Activated CD4-positive, alpha-beta T cell treated with anti-CD3 and anti-CD28 coated beads for 4 hours (primary cell): ENCODE data around the gene RANBP1.
"Not testable (repeated sequence)": the region's sequence is repeated elsewhere in the genome, so short reads cannot be mapped to it uniquely, and the experiment has no call there.

Experiments used
- DNase-seq, 2 donors: peaks; one replicate each; pipeline ENCODE4 v3.0.0-alpha.2; 2020

Gene RANBP1

DNA sequence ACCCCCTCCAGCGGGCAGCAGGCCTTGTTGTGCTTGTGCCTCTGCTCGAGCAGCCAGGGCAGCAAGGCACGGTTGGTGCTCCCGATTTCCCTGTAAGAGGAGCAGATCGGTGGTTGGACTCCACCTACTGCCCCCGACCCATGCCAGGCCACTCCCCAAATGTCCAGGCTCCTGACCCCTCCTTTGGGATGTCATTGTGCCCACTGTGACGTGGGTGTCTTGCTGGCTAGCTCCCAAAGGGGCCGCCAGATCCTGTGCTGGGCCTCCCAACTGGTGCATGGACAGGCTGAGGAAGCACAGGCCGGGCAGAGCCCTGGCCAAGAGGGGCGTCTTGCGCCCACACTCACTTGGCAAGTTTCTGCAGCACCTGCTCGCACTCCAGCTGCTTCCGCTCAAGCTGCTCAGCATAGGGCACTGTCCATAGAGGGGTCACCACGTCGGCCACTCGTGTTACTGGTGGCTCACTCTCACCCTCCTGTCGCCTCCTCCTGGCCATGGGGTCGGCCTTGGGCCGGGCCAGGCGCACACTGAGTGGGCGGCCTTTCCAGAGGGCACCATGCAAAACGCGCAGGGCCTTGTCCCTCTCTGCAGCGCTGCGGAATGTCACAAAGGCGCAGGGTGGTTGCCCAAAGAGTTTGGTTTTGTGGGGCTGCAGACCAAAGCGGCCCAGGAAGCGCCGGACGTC lies at the start of gene RANBP1:
RANBP1 (plus strand) TSS at position 414 of the 685 bp plus-strand sequence; CDS start at position 495, 81 bp downstream.
- no peak for DNase-seq

DNA sequence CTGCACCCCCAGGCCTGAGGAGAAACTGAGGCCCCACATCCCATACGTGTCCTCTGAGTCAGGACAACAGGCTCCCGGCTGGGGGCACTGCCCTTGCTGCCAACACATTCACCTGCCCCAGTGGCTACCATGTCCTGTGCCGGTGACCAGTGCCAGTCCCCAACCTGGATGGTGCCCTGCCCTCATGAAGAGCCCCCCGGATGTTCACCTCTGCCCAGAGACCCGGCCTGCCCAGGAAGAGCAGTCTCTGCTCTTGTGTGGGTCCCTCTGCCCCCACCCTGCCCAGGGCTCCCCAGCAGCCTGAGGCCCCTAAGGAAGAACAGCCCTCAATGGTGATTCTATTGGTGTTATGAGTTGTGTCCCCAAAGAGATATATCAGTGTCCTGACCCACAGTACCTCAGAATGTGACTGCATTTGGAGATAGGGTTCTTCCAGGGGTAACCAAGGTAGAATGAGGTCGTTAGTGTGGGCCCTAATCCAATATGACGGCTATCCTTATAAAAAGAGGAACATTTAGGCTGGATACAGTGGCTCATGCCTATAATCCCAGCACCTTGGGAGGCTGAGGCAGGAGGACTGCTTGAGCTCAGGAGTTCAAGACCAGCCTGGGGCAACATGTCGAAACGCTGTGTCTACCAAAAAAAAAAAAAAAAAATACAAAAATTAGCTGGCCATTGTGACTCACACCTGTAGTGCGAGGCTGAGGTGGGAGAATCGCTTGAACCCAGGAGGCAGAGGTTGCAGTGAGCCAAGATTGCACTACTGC lies 49.1 kb upstream of the RANBP1 start:
- DNase-seq = no peak

DNA sequence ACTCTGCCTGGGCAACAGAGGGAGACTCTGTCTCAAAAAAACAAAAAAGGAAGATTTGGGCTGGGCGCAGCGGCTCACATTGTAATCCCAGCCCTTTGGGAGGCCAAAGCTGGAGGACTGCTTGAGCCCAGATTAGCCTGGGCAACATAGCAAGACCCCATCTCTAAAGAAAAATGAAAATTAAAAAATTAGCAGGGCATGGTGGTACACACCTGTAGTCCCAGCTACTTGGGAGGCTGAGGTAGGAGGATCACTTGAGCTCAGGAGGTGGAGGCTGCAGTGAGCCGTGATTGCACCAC lies 48.6 kb upstream of the RANBP1 start:
- DNase-seq = not testable (repeated sequence)

DNA sequence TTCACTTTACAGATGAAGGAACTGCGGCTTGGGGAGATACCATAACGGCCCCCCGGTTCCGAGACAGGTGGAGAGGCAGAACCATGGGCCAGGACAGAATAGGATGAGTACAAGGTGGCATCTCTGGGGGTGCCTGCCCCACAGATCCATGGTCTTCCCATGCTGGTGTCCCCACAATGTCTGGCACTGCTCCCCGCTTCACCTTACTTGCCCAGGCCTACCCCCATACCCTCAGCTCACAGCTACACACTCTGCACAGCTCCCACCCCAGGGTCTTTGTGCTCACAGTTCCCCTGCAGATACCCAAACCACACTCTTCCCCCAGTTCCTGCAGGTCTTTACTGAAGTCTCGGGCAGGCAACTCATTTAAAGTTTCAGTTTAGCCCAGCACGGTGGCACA lies 47.3 kb upstream of the RANBP1 start:
- DNase-seq = no peak

DNA sequence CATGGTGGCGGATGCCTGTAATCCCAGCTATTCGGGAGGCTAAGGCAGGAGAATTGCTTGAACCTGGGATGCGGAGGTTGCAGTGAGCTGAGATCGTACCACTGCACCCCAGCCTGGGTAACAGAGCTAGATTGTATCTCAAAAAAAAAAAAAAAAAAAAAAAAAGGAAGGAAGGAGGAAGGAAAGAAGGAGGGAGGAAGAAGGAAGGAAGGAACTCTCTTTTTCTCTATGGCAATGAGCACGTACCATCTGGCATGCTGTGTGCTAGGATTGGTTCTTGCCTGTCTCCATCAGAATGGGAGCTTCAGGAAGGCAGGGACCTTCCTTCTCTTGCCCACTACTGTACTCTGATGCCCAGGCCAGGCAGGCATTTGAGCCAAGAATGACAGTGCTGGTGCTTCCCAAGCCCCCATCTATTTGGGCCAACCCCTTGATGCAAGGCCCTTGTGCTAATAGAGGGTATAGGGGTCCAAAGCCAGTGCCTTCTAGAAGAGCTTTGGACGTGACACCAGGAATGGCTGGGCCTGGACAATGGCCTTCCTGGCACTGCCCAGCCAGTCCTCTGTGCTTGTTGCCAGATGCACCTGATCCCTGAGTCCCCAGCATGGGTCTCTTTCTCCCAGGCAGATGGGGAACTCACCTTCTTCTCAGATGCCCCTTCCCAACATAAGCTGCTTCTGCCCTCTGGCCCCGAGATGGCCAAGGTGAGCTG lies 46.4 kb upstream of the RANBP1 start:
- DNase-seq = no peak

DNA sequence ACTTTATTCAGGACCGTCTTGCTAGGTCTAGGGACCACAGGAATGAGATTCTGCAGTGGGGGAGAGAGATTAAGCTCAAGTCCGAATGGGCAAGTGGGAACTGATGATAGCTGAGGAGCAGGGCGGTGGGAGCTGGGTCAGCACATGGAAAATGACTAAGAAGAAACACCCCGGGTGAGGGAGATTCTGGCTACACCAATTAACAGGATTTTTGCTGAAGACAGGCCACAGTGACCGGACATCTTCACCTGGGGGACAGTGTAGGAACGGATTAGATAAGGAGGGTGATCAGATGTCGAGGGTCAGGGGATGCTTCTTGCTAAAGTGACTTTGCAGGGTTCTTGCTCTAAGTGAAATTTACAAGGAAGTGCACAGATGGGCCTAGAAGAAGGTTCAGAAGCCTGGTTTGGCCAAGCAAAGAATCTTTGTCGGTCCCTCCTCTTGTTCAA lies 44.4 kb upstream of the RANBP1 start:
- DNase-seq = no peak

DNA sequence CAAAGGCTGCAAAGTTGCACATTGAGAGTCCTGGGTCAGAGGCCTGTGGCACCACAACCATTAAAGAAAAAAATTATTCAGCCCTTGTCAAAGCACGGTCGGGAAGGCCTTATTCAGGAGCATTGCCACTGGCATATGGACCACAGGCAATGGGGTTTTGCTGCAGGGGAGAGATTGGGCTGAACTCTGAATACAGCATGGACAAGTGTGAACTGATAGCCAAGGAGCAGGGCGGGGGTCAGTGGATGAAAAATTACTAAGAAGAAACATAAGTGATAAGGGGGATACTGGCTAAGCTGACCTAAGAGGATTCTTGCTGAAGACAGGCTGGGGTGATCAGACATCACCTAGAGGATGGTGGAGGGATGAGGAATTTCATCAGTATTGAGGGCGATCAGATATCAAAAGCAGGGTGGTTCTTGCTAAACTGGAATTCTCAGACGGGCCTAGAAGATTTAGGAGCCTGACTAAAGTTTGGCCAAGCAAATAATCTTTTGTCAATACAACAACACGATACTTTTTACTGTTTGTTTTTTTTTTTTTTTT lies 39.2 kb upstream of the RANBP1 start:
- no peak for DNase-seq

DNA sequence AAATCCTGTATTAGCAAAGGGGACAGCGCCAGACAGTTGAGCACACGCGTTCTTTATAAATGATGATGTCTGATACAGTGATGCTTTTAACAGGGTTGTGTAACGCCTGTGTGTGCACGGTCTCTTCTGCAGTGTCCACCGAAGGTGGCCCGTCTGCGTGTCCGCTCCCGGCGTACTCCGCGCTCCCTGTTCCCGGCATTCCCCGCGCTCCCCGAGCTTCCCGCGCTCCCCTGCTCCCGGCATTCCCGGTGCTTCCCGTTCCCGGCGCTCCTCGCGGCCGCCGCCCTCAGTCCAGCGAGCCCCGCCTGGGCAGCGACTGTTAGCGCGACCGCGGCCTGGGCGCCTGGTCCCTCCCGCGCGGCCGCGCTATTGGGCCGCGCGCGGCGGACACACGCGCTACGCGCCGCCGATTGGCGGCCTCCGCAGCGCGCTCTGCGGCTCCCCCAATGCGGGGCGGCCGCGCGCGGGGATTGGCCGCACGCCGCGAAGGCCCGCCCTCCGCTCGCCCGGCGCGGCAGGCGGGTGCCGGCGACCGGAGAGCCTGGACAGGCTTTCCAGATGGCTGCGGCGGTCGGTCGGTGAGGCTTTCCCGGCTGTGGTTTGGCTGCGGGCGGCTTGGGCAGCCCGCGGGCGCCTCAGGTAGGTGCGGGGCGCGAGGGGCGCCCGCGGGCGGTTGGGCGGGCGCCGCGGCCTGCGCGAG lies 36.0 kb upstream of the RANBP1 start, which contains the start of gene DGCR8:
DGCR8 (plus strand) TSS at position 497 of the 700 bp plus-strand sequence. CDS start 5,723 bp downstream, outside the sequence.
- peak; percentile 61 to 65 for DNase-seq

DNA sequence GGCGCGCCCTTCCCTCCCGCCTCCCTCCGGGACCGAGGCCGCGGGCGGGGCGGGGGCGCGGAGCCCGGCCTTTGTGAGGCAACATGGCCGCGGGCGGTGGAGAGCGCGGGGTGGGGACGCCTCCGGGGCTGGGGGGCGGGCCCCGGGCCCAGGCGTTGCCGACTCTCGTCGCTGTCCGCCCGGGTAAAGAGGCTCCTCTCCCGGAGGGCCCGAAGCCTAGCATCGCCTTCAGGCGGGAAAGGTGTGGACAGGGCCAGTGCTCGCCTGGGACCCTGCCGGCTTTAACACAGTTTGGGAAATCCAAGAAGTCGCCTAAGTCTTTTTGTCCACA lies 35.5 kb upstream of the RANBP1 start:
- DNase-seq = peak; percentile 67 to 76

DNA sequence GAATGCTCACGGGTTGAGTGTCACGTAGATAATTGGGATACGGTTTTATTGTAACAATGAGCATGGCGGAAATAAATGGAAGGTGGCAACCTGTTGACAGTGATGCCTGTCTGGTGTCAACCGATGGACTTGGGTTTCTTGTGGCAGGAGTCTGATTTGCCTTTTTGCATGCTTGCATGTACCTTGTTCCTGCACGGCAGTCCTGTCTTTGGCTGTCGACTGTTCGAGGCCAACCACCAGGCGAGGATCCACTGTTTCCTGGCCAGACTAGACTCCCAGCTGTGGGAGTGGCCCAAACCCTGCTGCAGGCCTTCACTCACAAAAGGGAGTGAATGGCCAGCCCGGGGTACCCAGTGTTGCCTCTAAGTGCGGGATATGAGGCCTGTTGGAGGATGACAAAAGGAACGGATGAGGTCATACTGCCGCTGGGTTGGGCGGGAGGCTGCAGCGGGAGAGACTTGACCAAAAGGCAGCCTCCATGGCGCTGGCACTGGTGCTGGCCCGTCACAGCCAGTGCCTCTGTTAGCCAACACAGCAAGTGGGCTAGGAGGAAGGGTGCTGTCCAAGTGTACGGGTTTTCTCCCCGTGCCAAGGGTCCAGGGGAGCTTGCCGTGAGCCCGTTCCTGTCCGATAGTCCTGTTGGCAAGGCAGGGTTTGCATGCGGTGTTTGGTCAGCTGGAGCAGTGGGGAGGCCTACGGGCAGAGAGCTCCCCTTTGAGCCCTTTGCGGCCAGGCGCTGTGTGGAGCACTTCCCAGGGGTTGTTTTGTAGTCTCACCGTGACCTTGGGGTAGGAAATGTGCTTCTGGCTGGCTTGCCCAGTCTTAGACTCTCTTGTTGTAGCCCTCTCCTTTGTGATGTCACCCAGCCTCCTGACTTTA lies 34.9 kb upstream of the RANBP1 start:
- no peak for DNase-seq

DNA sequence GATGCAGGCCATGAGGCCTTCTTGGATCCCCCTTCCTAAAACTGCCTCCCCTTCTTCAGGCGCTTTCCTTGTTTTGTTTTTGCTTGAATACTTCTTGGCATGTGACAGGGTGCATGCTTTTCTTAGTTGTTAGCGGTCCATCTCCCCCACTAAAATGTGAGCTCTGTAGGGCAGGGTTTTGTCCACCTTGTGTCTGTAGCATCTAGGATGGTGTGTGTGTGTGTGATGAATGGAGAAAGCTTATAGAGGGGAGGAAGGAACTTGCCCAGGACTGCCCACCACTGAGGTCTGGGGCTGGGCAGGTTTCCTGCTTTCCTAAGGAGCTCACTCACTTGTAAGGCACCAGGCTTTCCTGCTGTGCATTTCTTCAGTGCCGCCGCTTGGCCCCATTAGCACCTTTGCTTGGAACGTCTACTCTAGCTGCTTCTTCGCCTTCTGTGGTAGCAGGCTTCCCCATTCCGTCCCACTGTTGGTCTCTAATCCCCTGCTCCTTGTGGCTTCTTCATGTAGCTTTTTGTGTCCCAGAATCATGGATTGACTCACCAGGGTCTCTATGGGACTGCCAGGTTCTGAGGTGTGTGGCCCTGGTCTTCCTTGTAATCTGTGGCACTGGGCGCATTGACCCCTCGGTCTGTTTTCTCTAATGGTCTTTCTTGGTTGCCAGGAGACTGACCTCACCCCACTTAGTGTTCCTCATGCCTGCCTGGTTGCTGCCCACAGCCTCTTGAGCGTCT lies 32.6 kb upstream of the RANBP1 start:
- DNase-seq = no peak

DNA sequence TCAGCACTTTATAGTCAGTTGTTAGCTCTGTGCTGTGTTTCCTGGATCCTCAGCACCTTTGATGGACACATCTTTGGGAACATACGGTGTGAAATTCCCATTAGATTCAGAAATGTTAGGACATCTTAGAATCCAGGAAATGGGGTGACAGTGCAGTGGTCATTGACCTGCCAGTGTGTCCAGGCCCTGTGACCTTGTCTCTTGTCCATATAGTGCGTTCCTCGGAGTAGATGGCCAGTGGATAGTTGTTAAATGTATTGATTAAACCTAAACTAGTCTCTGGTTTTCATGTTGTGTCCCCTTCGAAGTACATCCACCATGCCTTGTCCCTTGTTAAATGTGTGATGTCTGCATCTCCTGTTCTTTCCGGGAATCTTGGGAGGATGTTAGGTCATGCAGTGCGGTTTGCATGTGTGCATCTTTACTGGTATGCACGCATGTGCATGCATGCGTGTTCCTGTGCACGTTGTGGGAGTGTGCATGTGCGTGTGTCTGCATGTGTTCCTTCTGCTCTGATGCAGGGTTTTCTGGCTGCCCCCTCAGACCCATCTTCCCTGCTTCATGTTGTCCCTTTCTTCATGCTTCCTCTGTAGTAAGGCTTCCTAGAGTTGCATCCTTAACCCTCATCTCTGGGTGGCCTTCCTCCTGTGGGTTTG lies 31.9 kb upstream of the RANBP1 start:
- DNase-seq = no peak

DNA sequence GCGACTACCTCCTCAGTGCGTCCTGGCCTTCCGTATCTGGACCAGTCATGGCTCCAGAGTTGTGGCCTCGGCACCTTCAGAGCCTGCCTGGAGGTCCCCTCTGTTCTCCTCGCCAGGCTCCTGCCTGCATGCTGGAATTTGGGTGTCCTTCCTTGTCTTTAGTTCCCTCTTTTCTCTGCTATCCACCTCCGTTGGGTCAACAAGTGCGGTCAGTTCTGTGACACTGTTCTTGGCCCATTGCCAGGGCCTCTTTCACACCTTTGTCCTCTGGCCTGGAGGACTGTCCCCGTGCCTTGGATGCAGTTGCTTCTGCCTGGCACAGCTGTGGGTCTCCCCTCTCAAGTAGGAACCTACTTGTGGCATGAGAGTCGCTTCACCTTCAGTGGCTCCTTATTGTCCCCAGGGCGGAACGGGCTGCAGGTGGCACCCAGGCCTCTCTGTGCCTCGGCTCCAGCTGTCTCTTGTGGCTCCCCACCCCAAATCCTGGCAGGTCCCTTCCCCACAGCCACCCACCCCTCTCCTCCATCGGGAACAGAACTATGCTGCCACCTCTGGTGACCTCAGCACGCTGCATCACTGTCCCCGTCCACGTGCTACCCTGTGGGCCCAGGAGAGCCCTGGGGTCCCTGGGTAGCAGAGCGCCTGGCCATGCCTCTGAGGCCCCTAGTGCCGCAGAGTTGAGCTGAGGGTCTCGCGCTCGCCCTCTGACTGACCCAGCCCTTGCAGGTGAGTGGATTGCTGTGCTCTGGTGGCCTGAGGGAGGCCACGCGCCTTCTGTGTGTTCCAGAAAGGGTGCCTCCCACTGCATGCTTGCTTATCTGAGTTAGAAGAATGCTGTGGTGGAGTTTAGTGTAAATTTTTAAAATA lies 31.1 kb upstream of the RANBP1 start:
- DNase-seq = no peak

DNA sequence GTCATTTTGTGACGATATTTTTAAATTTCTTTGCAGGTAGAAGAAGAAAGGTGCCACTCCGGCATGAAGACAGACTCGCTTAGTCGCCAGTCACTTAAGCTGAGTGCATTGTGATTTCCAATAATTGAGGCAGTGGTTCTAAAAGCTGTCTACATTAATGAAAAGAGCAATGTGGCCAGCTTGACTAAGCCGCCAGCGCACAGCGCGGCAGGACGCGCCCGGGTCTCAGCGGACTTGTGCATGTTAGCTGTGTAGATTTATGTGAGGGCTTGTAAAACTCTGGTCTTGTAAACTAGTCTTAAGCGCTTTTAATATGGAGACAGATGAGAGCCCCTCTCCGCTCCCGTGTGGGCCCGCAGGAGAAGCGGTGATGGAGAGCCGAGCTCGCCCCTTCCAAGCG lies 30.3 kb upstream of the RANBP1 start:
- no peak for DNase-seq

DNA sequence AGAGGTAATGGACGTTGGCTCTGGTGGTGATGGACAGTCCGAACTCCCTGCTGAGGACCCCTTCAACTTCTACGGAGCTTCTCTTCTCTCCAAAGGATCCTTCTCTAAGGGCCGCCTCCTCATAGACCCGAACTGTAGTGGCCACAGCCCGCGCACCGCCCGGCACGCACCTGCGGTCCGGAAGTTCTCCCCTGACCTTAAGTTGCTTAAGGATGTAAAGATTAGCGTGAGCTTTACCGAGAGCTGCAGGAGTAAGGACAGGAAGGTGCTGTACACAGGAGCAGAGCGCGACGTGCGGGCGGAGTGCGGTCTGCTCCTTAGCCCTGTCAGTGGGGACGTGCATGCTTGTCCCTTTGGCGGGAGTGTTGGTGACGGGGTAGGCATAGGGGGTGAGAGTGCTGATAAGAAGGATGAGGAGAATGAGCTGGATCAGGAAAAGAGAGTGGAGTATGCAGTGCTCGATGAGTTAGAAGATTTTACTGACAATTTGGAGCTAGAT lies 29.8 kb upstream of the RANBP1 start:
- no peak for DNase-seq

DNA sequence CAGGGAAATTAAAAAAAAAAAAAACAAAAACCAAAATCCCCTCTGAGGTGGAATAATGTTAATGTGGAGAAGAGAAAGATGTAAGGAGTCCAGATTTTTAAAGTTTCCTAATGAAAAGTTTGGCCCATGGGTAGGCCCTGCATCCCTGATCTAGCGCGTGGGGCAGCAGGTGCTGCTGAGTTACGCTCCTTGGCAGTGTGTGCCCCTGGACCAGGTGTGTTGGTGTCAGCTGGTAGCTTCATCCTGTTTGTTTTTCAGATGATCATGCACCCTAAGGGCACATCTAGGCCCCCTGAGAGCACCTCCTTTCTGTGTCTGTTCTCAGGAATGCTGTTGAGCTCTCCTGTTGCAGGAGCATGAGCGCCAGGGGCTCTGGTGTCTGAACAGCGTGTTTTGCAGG lies 29.1 kb upstream of the RANBP1 start:
- no peak for DNase-seq

DNA sequence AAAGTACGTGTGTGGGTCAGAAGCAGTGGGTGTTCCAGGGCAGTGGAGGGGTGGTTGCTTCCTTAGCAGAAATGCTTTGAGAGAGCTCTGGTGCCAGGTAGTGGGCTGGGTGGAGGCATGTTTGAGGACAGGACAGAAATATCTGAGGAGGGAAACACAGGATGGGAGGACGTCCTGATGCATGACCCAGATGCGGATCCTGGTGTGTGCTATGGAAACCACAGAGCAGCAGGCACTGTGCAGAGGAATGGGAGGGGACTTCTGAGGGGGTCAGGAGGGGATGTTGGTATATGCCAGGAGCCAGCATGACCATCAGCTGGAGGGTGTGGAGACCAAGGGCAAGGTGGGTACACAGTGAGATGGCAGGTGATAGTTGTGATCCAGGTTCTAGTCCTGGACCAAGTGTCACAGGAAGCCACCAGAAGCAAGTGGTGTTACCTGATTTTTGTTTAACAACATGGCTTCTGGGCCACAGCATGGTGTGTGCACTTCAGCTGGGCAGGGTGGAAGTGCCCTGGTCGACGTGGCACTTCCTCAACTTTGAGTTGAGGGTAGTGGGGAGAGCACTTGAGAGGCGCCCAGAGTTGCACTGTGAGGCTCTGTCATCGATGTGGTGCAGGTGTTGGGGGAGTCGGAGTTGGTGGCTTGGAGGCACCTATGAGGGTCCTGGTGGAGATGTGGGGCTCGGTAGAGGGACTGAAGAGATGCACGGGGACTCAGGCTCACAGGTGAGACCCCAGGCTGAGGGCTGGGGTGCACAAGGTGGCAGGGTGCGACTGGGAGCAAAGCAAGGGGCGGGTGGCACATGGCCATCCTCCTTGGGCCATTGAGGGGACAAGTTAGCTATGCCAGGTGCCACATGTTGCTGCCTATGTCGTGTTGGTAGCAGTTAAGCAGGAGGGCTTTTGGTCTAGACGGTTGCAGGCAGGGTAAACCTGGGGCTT lies 28.3 kb upstream of the RANBP1 start:
- no peak for DNase-seq

DNA sequence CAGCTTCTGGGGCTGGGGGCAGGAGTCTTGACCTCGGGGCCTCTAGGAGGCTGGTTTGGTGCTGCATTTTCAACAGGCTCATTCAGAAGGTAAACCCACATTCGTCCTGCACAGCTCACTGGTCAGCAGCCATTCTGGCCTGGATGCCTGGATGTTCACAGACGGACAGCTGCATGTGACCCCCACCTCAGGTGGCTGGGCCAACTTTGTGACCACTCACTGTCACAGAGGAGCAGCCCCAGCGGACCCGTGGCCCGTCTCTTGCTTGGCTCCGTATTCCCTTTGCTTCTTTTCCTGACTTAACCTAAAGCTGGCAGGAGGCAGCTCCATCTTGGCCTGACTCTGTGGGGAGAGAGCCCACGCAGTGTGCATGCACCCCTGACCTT lies 27.6 kb upstream of the RANBP1 start:
- DNase-seq = no peak
